Fibroblast of pulmonary artery (primary cell): ENCODE results near the gene SHROOM4.

Experiments
- DNase-seq: peaks from one replicate; pipeline ENCODE4 v3.0.0-alpha.2; 2010; ENCODE audit warnings: low read depth
- H3K4me3 ChIP-seq: replicated peaks from 2 replicates; pipeline ENCODE4 v1.5.1; 2011; ENCODE audit warnings: low read depth, mild to moderate bottlenecking, control low read depth, low read length, moderate library complexity
- CTCF ChIP-seq: IDR thresholded peaks from 2 replicates; pipeline ENCODE4 v1.5.1; 2011; ENCODE audit warnings: mild to moderate bottlenecking, control low read depth, low read length, inconsistent platforms; ENCODE audit errors: missing control alignments

Gene SHROOM4

GRCh38 chrX:50712777-50713176 lies 101.2 kb downstream of the SHROOM4 start:
- no peak for DNase-seq
- H3K4me3 ChIP-seq = no peak overlapping the region
- no peak for TF ChIP-seq CTCF

- no peak for DNase-seq
- no peak for TF ChIP-seq CTCF
Measured at GRCh38 chrX:50711907-50712306, 102.1 kb downstream of the SHROOM4 start.

GRCh38 chrX:50707955-50708699 lies 105.9 kb downstream of the SHROOM4 start:
- no peak for TF ChIP-seq CTCF
- no peak overlapping the region for H3K4me3 ChIP-seq
- DNase-seq = no peak

More at GRCh38 chrX:50711907-50712306, 102.1 kb downstream of the SHROOM4 start:
- H3K4me3 ChIP-seq = no peak overlapping the region

GRCh38 chrX:50707405-50707804 lies 106.6 kb downstream of the SHROOM4 start:
- DNase-seq = no peak
- TF ChIP-seq CTCF = no peak
- no peak overlapping the region for H3K4me3 ChIP-seq

GRCh38 chrX:50705042-50705441 lies 109.0 kb downstream of the SHROOM4 start:
- H3K4me3 ChIP-seq = no peak overlapping the region
- DNase-seq = peak; percentile 12
- no peak for TF ChIP-seq CTCF

GRCh38 chrX:50704360-50704759 lies 109.6 kb downstream of the SHROOM4 start:
- H3K4me3 ChIP-seq = no peak overlapping the region
- TF ChIP-seq CTCF = no peak
- DNase-seq = no peak

- DNase-seq = no peak
- TF ChIP-seq CTCF = no peak
- no peak overlapping the region for H3K4me3 ChIP-seq
Measured at GRCh38 chrX:50700921-50701320, 113.1 kb downstream of the SHROOM4 start.
